K562 (cell line): ENCODE measurements around the gene GRIN2A. TPM values are rescaled to one million over a fixed set of nuclear protein-coding genes. Genes with fewer than 3 reads are reported as not detected.

Experiments used
- ATAC-seq: fragments of 200-7000 bp; cut with Tn5 transposase; 3 replicates; pipeline ENCODE4 v1.9.1; 2020; ENCODE audit warnings: moderate library complexity
- Bru-seq: library from RNA; stranded (reverse); fragments of 400-500 nt; gene quantifications from one replicate; lab custom pipeline; 2021; lab: Mats Ljungman, UMichigan
- BruChase-seq, 2 experiments: library from RNA; stranded (reverse); fragments of 400-500 nt; gene quantifications; one replicate each; lab custom pipeline; 2021; lab: Mats Ljungman, UMichigan
- BruUV-seq: library from RNA; stranded (reverse); fragments of 400-500 nt; replicated peaks from 2 replicates; lab custom pipeline; 2021; lab: Mats Ljungman, UMichigan
- CTCF ChIA-PET: fragments of 300-600 bp; formaldehyde crosslinking; extraction: SDS; loops from one replicate; lab custom pipeline; 2021; ENCODE audit warnings: low intra/inter-chr PET ratio; lab: Yijun Ruan, JAX
- POLR2A ChIA-PET: fragments of 300-600, 350-650 bp; sonication (Branson Sonifier 250); formaldehyde crosslinking; extraction: SDS; loops from one replicate; lab custom pipeline; 2021; ENCODE audit warnings: antibody characterized with exemption, inconsistent platforms; lab: Yijun Ruan, JAX
- DNase-seq, 4 experiments: peaks; one replicate each; pipeline versions ENCODE4 v3.0.0 to v3.0.0-alpha.2; 2011 to 2018; ENCODE audit warnings: low spot score in 3 of 4, mixed read lengths in 3 of 4; ENCODE audit errors: extremely low read depth in 1 of 4
- FAIRE-seq: peaks from 2 replicates; lab custom pipeline; 2011; peaks lifted over from hg19 to GRCh38; lab: Jason Lieb, UNC
- H2AFZ ChIP-seq: 2 replicates; pipeline ENCODE4 v1.6.0; 2011; ENCODE audit warnings: low read depth, low read length, control low read depth, inconsistent platforms
- H3K27ac ChIP-seq: fragments of 200-600 bp; 3 replicates; pipeline ENCODE4 v1.8.0; 2011; ENCODE audit warnings: low read depth, mild to moderate bottlenecking, control low read depth, inconsistent platforms, low read length, moderate library complexity, mixed read lengths; ENCODE audit errors: extremely low read depth
- H3K27me3 ChIP-seq, 2 experiments: fragments of 300-600 bp in 1 of 2; 2 replicates in 1 of 2; 3 replicates in 1 of 2; pipeline versions ENCODE4 v1.6.0 to v1.8.0; 2011; ENCODE audit warnings: inconsistent platforms in 2 of 2, low read length in 2 of 2, mild to moderate bottlenecking in 1 of 2, mixed read lengths in 1 of 2, moderate library complexity in 1 of 2; ENCODE audit not compliant: control insufficient read depth in 2 of 2, insufficient read depth in 2 of 2
- H3K36me3 ChIP-seq: fragments of 300-600 bp; 3 replicates; pipeline ENCODE4 v1.8.0; 2011; ENCODE audit warnings: mild to moderate bottlenecking, low read length, inconsistent platforms; ENCODE audit not compliant: control insufficient read depth, insufficient read depth
- H3K4me1 ChIP-seq, 2 experiments: fragments of 200-600 bp in 1 of 2; replicated peaks in 1 of 2; 2 replicates in 1 of 2; 3 replicates in 1 of 2; pipeline versions ENCODE4 v1.5.1 to v1.8.0; 2011; ENCODE audit warnings: inconsistent platforms in 2 of 2, low read length in 2 of 2, mild to moderate bottlenecking in 1 of 2, mixed read lengths in 1 of 2, moderate library complexity in 1 of 2; ENCODE audit not compliant: control insufficient read depth in 2 of 2, insufficient read depth in 2 of 2
- H3K4me2 ChIP-seq: 2 replicates; pipeline ENCODE4 v1.6.1; 2011; ENCODE audit warnings: low read length, control low read depth, inconsistent platforms, mixed read lengths; ENCODE audit not compliant: insufficient read depth
- H3K4me3 ChIP-seq: fragments of 200-600 bp; sonication (generic), shearing (Covaris generic); 2 replicates; pipeline ENCODE4 v1.5.1; 2016; ENCODE audit warnings: control low read depth, inconsistent platforms
- H3K79me2 ChIP-seq: fragments of 200-600 bp; 3 replicates; pipeline ENCODE4 v1.8.0; 2011; ENCODE audit warnings: low read length, inconsistent platforms; ENCODE audit not compliant: control insufficient read depth, insufficient read depth
- H3K9ac ChIP-seq, 2 experiments: 2 replicates each; pipeline versions ENCODE4 v1.6.0 to v1.6.1; 2011; ENCODE audit warnings: low read depth in 2 of 2, low read length in 2 of 2, control low read depth in 1 of 2, inconsistent platforms in 1 of 2, mild to moderate bottlenecking in 1 of 2, mixed read lengths in 1 of 2; ENCODE audit not compliant: insufficient read depth in 1 of 2
- H3K9me1 ChIP-seq: one replicate; pipeline ENCODE4 v1.6.0; 2011; ENCODE audit warnings: inconsistent platforms, mild to moderate bottlenecking, low read length, moderate library complexity; ENCODE audit not compliant: control insufficient read depth, insufficient read depth
- H3K9me3 ChIP-seq: replicated peaks from 2 replicates; pipeline ENCODE4 v1.5.1; 2011; ENCODE audit warnings: low read depth, low read length, inconsistent platforms; ENCODE audit not compliant: control insufficient read depth, insufficient read depth
- H4K20me1 ChIP-seq: replicated peaks from 2 replicates; pipeline ENCODE4 v1.6.1; 2011; ENCODE audit warnings: low read length, inconsistent platforms, mixed read lengths; ENCODE audit not compliant: control insufficient read depth, insufficient read depth
- HDAC6 ChIP-seq: IDR thresholded peaks from 2 replicates; pipeline ENCODE4 v1.6.1; 2012; ENCODE audit warnings: low read depth, mild to moderate bottlenecking, control low read depth, inconsistent platforms, low read length, moderate library complexity
- PTRF ChIP-seq: fragments of 450-650 bp; IDR thresholded peaks from 2 replicates; pipeline ENCODE4 v1.6.1; 2016; ENCODE audit warnings: mild to moderate bottlenecking, missing genetic modification characterization, missing compliant biosample characterization
- ZNF175 ChIP-seq: fragments of 200-800 bp; sonication (Bioruptor generic); IDR thresholded peaks from 2 replicates; pipeline ENCODE4 v1.6.1; 2016; ENCODE audit warnings: low read depth, mild to moderate bottlenecking, missing genetic modification characterization, missing compliant biosample characterization
- WGBS: fragments of 100-300 bp; shearing (Covaris generic); methylation state at CpG from one replicate; pipeline ENCODE4 v1.1.6; 2016; ENCODE audit warnings: low coverage, mixed read lengths; ENCODE audit not compliant: insufficient coverage; ENCODE audit errors: missing lambda C conversion rate; 5-methylcytosine and 5-hydroxymethylcytosine counted together
- in situ Hi-C: fragments of 300-500 bp; cut with MboI; formaldehyde crosslinking; loops from 4 replicates; pipeline ENCODE4 v1.15.0; 2018; ENCODE audit warnings: inconsistent platforms, mixed read lengths
- intact Hi-C: fragments of 100-400 bp; cut with micrococcal nuclease; formaldehyde crosslinking; loops from 2 replicates; pipeline ENCODE4 v1.14.2; 2022
- long read RNA-seq, 3 experiments: library from polyadenylated mRNA in 2 of 3; library from RNA in 1 of 3; unstranded in 2 of 3; stranded (forward) in 1 of 3; transcript quantifications; one replicate each; pipeline ENCODE4 v2.0.0, GENCODE V29; 2019 to 2022
- polyA minus RNA-seq, 3 experiments: library from RNA; depleted of rRNA, polyadenylated mRNA; stranded (reverse); fragments of >200 nt; gene quantifications; 2 replicates each; pipeline ENCODE4 v1.2.3, GENCODE V29; 2011
- polyA plus RNA-seq, 8 experiments: library from polyadenylated mRNA; depleted of rRNA in 4 of 8; stranded (reverse) in 5 of 8; unstranded in 3 of 8; fragments of >200 nt; fragmentation: Nextera tagmentation in 2 of 8; fragmentation: Illumina TruSeq in 1 of 8; extraction: Ambion mirVana in 2 of 8; extraction: Trizol in 1 of 8; gene quantifications; 2 replicates each; pipeline versions ENCODE4 v1.2.1 to v1.2.3, GENCODE V29; 2011 to 2014; ENCODE audit warnings: inconsistent platforms in 1 of 8, missing spikeins in 1 of 8
- total RNA-seq, 7 experiments: library from RNA; depleted of rRNA in 6 of 7; stranded (reverse); fragments of >200 nt in 6 of 7; fragmentation: Illumina TruSeq in 2 of 7; extraction: Trizol in 2 of 7; gene quantifications; 2 replicates each; pipeline versions ENCODE4 v1.2.1 to v1.2.3, GENCODE V29; 2011 to 2021; ENCODE audit warnings: low replicate concordance in 1 of 7

The GRIN2A gene
- total RNA-seq (2011; cell fraction: chromatin; rRNA removed; ENCODE audit: low replicate concordance), result not detected in 2 replicates
- total RNA-seq (2011; cell fraction: nucleolus; rRNA removed), result not detected in 2 replicates
- total RNA-seq (2011; cell fraction: nucleoplasm; rRNA removed), result under 0.01 TPM in 1 of 2 replicates, not detected in the other
- total RNA-seq (2014; rRNA removed) (not detected in 2 replicates), total RNA-seq (2014; rRNA removed; fragmentation: Illumina TruSeq; extraction: Trizol) (not detected in 2 replicates), total RNA-seq (2015; rRNA removed; fragmentation: Illumina TruSeq; extraction: Trizol) (not detected in 2 replicates), total RNA-seq (2021) (not detected in 2 replicates), polyA plus RNA-seq (2011; rRNA removed) (not detected in 2 replicates), polyA plus RNA-seq (2014; fragmentation: Illumina TruSeq; extraction: Trizol) (not detected in 2 replicates), polyA plus RNA-seq (2014; fragmentation: Nextera tagmentation; extraction: Ambion mirVana) (not detected), polyA plus RNA-seq (2014; rRNA removed) (not detected in 2 replicates), polyA minus RNA-seq (2011; rRNA and poly(A)+ RNA removed) (0.28 TPM in 1 of 2 replicates, not detected in the other), Bru-seq, nascent RNA (percentile 1 among the genes with signal in this experiment), BruChase-seq, experiment 1, labeled RNA remaining after a 2-hour chase (percentile 2 among the genes with signal in this experiment), BruChase-seq, experiment 2, labeled RNA remaining after a 6-hour chase (percentile 1 among the genes with signal in this experiment)
- polyA plus RNA-seq (2011; cell fraction: cytosol; rRNA removed), result not detected in 2 replicates
- not detected in 2 replicates for polyA plus RNA-seq (2011; cell fraction: nucleus; rRNA removed)
- 0.01 and 0.08 TPM in 2 replicates for polyA plus RNA-seq (2012)
- not detected in 2 replicates for polyA minus RNA-seq (2011; cell fraction: cytosol; rRNA and poly(A)+ RNA removed)
- polyA minus RNA-seq (2011; cell fraction: nucleus; rRNA and poly(A)+ RNA removed), result not detected in 2 replicates
- long read RNA-seq, experiment 1, result 0 reads
- long read RNA-seq, experiment 2, result 0 reads
- long read RNA-seq, experiment 3, result 0 reads

GRCh38 chr16:10182222-10183053, at the start of gene GRIN2A:
GRIN2A (minus strand) TSS chr16:10182428; CDS start chr16:10180411, 2,017 bp downstream.
- H3K36me3 ChIP-seq, result no peaks in the 10 kb centered on the region
- no peak within 1 kb of the TSS; the same call in 1 of the 2 replicates for H3K4me2 ChIP-seq
- peak within 1 kb of the TSS in 1 of 2 experiments; percentile 64; a peak in 1 of 4 replicates for H3K9ac ChIP-seq
- FAIRE-seq, result no peak
- H2AFZ ChIP-seq, result no peak within 1 kb of the TSS
- in situ Hi-C loops, result loop anchor here (10.0 kb wide), 1 partner anchor 918 kb away; no protein-coding TSS in a partner anchor
- no peak for DNase-seq
- intact Hi-C loops, result loop anchor here (10.0 kb wide), 2 partner anchors 888 to 918 kb away; no protein-coding TSS in a partner anchor
- peaks cover 0 to 28% of the 10 kb centered on the region in 2 experiments; a peak in 2 of 5 replicates for H3K4me1 ChIP-seq
- WGBS, result 16% methylated on average over 20 of the region's 64 CpGs
- no peak within 1 kb of the TSS for H3K27ac ChIP-seq
- no peaks in the 10 kb centered on the region for H4K20me1 ChIP-seq
- POLR2A ChIA-PET, result interaction anchor here (0.6 to 1.6 kb wide), 2 partner anchors 11 to 95 kb away, joined by 3 read pairs; no protein-coding TSS in a partner anchor
- no peaks in the 10 kb centered on the region for H3K9me1 ChIP-seq
- H3K9me3 ChIP-seq, result no peaks in the 10 kb centered on the region
- ATAC-seq, result no peak
- BruUV-seq, result no TSS peak
- no peak within 1 kb of the TSS for H3K4me3 ChIP-seq
- H3K27me3 ChIP-seq, result peaks cover 0 to 16% of the 10 kb centered on the region in 2 experiments; a peak in 3 of 5 replicates
- CTCF ChIA-PET, result interaction anchor here (0.6 to 1.8 kb wide), 5 partner anchors 885 to 1031 kb away, joined by 3 to 7 read pairs (median 6); no protein-coding TSS in a partner anchor
- H3K79me2 ChIP-seq, result no peaks in the 10 kb centered on the region
- TF ChIP-seq ZNF175 (CRISPR knock-in tag), result no peak
- TF ChIP-seq HDAC6, result peak; percentile 73; the same call in 1 of the 2 replicates
- TF ChIP-seq PTRF (tag), result no peak
